Activated naive CD4-positive, alpha-beta T cell treated with anti-CD3 and anti-CD28 coated beads, Interleukin-2, amount 10 ng/mL, durations not matched to agents 7 days and 5 days (primary cell): Measurements from ENCODE around the gene SPACDR.
A peak's percentile ranks its signal among the peaks of the same experiment; 100 is the strongest.
"Not testable (repeated sequence)": the region's sequence is repeated elsewhere in the genome, so short reads cannot be mapped to it uniquely, and the experiment has no call there.

Experiments
- CTCF ChIA-PET: fragments of 350-600 bp; sonication (Branson Sonifier 250); formaldehyde crosslinking; loops from one replicate; lab custom pipeline; 2021; ENCODE audit warnings: antibody characterized with exemption; lab: Charles Lee
- DNase-seq: peaks from one replicate; pipeline ENCODE4 v3.0.0-alpha.2; 2020
- H3K27ac Mint-ChIP-seq: one replicate; pipeline ENCODE4 v1.8.0; 2021; ENCODE audit warnings: mild to moderate bottlenecking, moderate library complexity, mixed read lengths
- H3K27me3 Mint-ChIP-seq: one replicate; pipeline ENCODE4 v1.8.0; 2021; ENCODE audit warnings: mild to moderate bottlenecking, mixed read lengths
- H3K36me3 Mint-ChIP-seq: one replicate; pipeline ENCODE4 v1.8.0; 2021; ENCODE audit warnings: mixed read lengths
- H3K4me1 Mint-ChIP-seq: one replicate; pipeline ENCODE4 v1.8.0; 2021; ENCODE audit warnings: mixed read lengths
- H3K4me3 Mint-ChIP-seq: one replicate; pipeline ENCODE4 v1.8.0; 2021; ENCODE audit warnings: mild to moderate bottlenecking, moderate library complexity, mixed read lengths
- H3K9me3 Mint-ChIP-seq: one replicate; pipeline ENCODE4 v1.8.0; 2021; ENCODE audit warnings: mixed read lengths

SPACDR gene

DNA sequence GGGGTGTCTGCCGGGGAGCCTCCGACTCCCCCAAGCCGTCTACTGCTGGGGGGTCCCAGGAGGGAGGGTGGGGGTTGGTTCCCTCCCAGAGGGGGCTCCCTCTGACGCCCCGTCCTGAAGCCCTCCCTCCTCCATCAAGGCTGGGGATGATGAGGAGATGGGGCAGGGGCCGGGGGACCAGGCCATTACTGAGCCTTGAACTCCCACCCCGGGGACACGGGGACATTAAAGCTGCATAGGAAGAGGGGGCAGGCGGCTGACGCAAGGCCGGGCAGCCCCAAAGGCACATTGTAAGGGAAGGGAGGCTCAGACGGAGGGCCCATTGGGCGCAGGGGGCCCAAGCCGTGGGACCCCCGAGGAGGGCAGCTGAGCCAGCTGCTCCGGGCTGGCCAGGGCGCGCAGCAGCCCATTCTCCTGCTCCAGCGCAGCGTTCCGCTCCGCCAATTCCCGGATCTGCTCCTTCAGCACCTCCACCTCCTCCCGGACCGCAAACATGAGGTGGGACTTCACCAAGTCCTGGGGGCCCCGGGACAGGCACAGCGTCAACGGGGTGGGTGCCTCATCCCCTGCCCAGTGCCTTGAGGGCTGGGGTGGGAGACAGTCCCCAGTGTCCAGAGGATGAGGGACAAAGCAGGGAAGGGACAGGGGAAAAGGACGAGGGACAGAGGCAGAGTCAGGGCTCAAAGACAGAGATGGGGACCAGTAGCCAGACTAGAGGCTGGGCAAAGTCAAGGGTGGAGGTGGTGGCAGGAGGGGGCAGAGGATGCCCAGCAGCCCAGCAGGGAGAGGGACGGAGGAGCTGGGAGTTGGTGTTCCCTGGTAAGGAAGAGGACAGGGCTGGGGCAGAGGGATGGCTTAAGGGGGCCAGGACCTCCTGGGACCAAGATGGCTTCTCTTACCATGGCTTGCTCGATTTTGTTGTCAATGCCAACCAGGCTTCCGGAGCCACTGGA lies 2.9 kb upstream of the SPACDR start:
- DNase-seq = no peak
- Mint-ChIP-seq H3K4me3 (no peak overlapping the region), H3K36me3 (peaks cover 35% of the 10 kb centered on the region), H3K4me1 (peaks cover 17% of the 10 kb centered on the region), H3K9me3 (no peaks in the 10 kb centered on the region), H3K27ac (no peak overlapping the region), H3K27me3 (no peaks in the 10 kb centered on the region)
- CTCF ChIA-PET = interaction anchor here (2.3 kb wide), 1 partner anchor 93 kb away, joined by 12 read pairs; no protein-coding TSS in a partner anchor

DNA sequence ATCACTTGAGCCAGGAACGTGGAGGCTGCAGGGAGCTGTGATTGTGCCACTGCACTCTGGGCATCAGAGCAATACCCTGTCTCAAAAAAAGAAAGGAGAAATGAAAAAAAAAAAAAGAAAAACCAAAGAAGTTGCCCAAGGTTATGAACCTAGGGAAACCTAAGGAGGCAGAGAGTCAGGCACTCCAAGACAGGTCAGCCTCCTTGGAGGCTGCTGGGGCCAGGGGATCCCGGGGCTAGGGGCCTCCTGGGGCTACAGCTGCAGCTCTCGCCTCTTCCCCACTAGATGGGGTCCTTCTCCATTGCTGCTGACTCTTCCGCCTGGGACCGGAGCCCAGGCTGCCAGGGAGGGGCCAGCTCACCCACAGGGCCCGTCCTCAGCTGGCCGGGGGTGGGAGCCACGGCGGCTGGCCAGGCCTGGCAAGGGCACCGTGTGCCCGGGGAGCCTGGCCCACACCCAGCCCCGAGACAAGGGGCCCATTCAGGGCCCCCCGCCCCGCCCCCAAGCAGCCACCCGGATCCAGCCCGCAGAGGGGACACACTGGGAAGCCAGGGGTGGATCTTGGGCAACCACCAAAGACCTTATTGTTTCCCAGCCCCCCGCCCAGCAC lies 1.7 kb upstream of the SPACDR start:
- Mint-ChIP-seq H3K9me3 (no peaks in the 10 kb centered on the region), H3K27ac (peak overlapping the region; percentile 33)

DNA sequence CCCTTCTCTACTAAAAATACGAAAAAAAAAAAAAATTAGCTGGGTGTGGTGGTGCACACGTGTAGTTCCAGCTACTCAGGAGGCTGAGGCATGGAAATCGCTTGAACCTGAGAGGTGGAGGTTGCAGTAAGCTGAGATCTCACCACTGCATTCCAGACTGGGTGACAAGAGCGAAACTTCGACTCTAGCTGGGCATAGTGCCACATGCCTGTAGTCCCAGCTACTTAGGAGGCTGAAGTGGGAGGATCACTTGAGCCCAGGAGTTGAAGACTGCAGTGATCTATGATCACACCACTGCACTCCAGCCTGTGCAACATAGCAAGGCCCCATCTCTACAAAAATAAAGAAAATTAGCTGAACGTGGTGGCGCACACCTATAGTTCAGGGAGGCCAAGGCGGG lies 1.2 kb upstream of the SPACDR start:
- DNase-seq = no peak
- CTCF ChIA-PET = interaction anchor here (0.8 to 2.7 kb wide), 5 partner anchors 11 to 227 kb away, joined by 3 to 12 read pairs (median 4); no protein-coding TSS in a partner anchor
- H3K36me3 Mint-ChIP-seq = peaks cover 35% of the 10 kb centered on the region
- no peak overlapping the region for H3K4me3 Mint-ChIP-seq
- H3K27me3 Mint-ChIP-seq = no peaks in the 10 kb centered on the region
- H3K9me3 Mint-ChIP-seq = no peaks in the 10 kb centered on the region
- peaks cover 11% of the 10 kb centered on the region for H3K4me1 Mint-ChIP-seq
- peak overlapping the region; percentile 33 for H3K27ac Mint-ChIP-seq

More for the DNA sequence above, 1.7 kb upstream of the SPACDR start:
- H3K4me1 Mint-ChIP-seq = peaks cover 15% of the 10 kb centered on the region
- CTCF ChIA-PET = interaction anchor here (0.8 to 2.7 kb wide), 5 partner anchors 11 to 227 kb away, joined by 3 to 12 read pairs (median 4); no protein-coding TSS in a partner anchor
- no peaks in the 10 kb centered on the region for H3K27me3 Mint-ChIP-seq
- H3K36me3 Mint-ChIP-seq = peaks cover 35% of the 10 kb centered on the region
- H3K4me3 Mint-ChIP-seq = no peak overlapping the region
- no peak for DNase-seq

DNA sequence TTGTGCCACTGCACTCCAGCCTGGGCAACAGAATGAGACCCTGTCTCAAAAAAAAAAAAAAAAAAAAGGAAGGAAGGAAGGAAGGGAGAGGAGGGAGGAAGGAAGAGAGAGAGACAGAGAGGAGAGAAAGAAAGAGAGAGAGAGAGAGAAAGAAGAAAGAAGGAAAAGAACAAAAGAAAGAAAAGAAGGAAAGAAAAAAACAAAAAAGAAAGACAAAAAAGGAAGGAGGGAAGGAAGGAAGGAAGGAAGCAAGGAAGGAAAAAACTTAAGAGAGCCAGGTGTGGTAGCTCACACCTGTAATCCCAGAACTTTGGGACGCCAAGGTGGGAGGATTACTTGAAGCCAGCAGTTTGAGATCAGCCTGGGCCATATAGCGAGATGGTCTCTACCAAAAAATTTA lies 731 bp upstream of the SPACDR start:
- H3K4me1 Mint-ChIP-seq = peaks cover 7% of the 10 kb centered on the region
- peaks cover 32% of the 10 kb centered on the region for H3K36me3 Mint-ChIP-seq
- H3K27me3 Mint-ChIP-seq = no peaks in the 10 kb centered on the region
- H3K27ac Mint-ChIP-seq = no peak overlapping the region
- no peak for DNase-seq
- H3K9me3 Mint-ChIP-seq = no peaks in the 10 kb centered on the region
- no peak overlapping the region for H3K4me3 Mint-ChIP-seq
- CTCF ChIA-PET = interaction anchor here (0.8 to 2.7 kb wide), 5 partner anchors 10 to 228 kb away, joined by 3 to 12 read pairs (median 4); no protein-coding TSS in a partner anchor

DNA sequence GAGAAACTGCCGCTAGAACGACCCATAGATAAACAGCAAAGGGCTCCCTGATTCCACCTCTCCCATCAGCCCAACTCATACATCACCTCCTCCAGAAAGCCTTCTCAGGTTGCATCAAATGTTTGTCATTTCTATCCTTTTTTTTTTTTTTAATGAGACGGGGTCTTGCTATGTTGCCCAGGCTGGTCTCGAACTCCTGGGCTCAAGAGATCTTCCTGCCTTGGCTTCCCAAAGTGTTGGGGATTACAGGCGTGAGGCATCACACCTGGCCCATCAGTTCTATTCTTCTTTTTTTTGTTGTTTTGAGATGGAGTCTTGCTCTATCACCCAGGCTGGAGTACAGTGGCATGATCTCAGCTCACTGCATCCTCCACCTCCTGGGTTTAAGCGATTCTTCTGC lies 7.0 kb downstream of the SPACDR start:
- peaks cover 22% of the 10 kb centered on the region for H3K4me1 Mint-ChIP-seq
- H3K27me3 Mint-ChIP-seq = no peaks in the 10 kb centered on the region
- no peaks in the 10 kb centered on the region for H3K9me3 Mint-ChIP-seq
- DNase-seq = no peak
- H3K27ac Mint-ChIP-seq = no peak overlapping the region
- CTCF ChIA-PET = interaction anchor here (0.8 kb wide), 1 partner anchor 88 kb away, joined by 4 read pairs; no protein-coding TSS in a partner anchor
- peaks cover 9% of the 10 kb centered on the region for H3K36me3 Mint-ChIP-seq
- no peak overlapping the region for H3K4me3 Mint-ChIP-seq

DNA sequence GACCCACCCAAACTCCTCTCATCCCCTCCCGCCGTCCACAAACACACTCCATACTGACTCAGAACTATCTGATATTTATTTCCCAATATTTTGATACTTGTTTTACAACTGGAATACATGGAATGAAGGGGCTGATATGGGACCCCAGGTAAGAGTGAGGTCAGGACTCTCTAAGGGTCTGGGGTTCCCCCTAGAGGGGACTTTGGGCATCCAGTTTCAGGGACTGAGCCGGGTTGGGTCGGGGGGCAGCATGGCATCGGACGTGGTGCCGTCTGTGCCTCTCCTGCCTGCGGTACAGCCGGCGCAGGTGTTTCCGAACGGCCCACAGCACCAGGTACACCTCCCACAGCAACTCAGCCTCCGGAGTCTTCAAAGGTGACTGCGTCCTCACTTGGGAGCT lies 7.5 kb downstream of the SPACDR start:
- H3K4me3 Mint-ChIP-seq = no peak overlapping the region
- no peaks in the 10 kb centered on the region for H3K27me3 Mint-ChIP-seq
- H3K36me3 Mint-ChIP-seq = peaks cover 8% of the 10 kb centered on the region
- no peaks in the 10 kb centered on the region for H3K9me3 Mint-ChIP-seq
- H3K4me1 Mint-ChIP-seq = peaks cover 22% of the 10 kb centered on the region
- DNase-seq = no peak
- H3K27ac Mint-ChIP-seq = no peak overlapping the region
- CTCF ChIA-PET = no interaction called here

DNA sequence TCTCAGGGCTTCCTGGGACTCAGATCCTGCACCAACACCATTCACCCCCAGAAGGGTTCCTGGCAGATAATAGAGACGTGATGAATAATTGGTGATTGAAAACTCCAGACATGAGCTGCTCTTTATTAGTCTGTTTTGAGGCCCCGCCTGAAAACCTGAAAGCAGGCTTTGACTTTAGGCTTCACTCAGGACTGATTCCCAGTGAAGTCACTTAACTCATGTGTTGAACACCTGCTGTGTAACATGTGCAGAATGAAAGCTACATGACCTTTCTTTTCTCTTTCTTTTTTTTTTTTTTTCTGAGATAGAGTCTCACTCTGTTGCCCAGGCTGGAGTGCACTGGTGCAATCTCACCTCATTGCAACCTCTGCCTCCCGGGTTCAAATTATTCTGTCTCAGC lies 8.9 kb downstream of the SPACDR start:
- Mint-ChIP-seq H3K4me1 (peaks cover 30% of the 10 kb centered on the region), H3K9me3 (no peaks in the 10 kb centered on the region), H3K36me3 (peaks cover 2% of the 10 kb centered on the region), H3K27me3 (peaks cover 6% of the 10 kb centered on the region), H3K4me3 (no peak overlapping the region), H3K27ac (peak overlapping the region; percentile 65)
- no peak for DNase-seq
- CTCF ChIA-PET = interaction anchor here (0.8 to 2.7 kb wide), 6 partner anchors 8 to 323 kb away, joined by 3 to 9 read pairs (median 4); partner anchors contain the start of gene SPACDR

DNA sequence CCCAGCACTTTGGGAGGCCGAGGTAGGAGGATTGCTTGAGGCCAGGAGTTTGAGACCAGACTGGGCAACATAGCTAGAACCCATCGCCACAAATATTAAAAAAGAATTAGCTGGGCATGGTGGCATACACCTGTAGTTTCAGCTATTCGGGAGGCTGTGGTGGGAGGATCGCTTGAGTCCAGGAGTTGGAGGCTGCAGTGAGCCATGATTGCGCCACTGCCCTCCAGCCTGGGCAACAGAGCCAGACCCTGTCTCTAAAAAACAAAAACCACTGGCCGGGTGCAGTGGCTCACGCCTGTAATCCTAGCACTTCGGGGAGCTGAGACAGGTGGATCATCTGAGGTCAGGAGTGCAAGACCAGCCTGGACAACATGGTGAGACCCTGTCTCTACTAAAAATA lies 10.2 kb downstream of the SPACDR start:
- CTCF ChIA-PET = interaction anchor here (0.8 to 2.7 kb wide), 5 partner anchors 10 to 321 kb away, joined by 3 to 9 read pairs (median 5); partner anchors contain the start of gene SPACDR
- not testable (repeated sequence) for DNase-seq, H3K27ac Mint-ChIP-seq, H3K27me3 Mint-ChIP-seq, H3K36me3 Mint-ChIP-seq, H3K9me3 Mint-ChIP-seq, H3K4me3 Mint-ChIP-seq
- H3K4me1 Mint-ChIP-seq = peaks cover 34% of the 10 kb centered on the region

DNA sequence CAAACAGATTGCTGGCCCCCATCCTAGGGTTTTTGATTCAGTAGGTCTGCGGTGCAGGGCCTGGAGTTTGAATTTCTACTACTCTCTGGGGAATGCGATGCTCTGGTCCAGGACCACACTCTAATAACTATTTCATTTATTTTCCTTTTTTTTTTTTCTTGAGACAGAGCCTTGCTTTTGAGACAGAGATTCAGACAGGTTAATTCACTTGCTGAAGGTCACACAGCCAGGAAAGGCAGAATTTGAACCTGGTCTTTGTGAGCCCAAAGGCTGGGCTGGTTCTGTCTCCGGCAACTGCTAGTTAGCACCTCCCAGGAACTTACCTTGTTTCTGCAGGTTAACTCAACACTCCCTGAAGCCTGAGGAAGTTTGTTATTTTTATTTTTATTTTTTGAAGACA lies 11.5 kb downstream of the SPACDR start:
- no peaks in the 10 kb centered on the region for H3K9me3 Mint-ChIP-seq
- H3K4me3 Mint-ChIP-seq = no peak overlapping the region
- H3K27ac Mint-ChIP-seq = no peak overlapping the region
- CTCF ChIA-PET = interaction anchor here (0.8 kb wide), 1 partner anchor 84 kb away, joined by 3 read pairs; no protein-coding TSS in a partner anchor
- H3K36me3 Mint-ChIP-seq = no peaks in the 10 kb centered on the region
- H3K4me1 Mint-ChIP-seq = peaks cover 34% of the 10 kb centered on the region
- peaks cover 11% of the 10 kb centered on the region for H3K27me3 Mint-ChIP-seq
- no peak for DNase-seq

DNA sequence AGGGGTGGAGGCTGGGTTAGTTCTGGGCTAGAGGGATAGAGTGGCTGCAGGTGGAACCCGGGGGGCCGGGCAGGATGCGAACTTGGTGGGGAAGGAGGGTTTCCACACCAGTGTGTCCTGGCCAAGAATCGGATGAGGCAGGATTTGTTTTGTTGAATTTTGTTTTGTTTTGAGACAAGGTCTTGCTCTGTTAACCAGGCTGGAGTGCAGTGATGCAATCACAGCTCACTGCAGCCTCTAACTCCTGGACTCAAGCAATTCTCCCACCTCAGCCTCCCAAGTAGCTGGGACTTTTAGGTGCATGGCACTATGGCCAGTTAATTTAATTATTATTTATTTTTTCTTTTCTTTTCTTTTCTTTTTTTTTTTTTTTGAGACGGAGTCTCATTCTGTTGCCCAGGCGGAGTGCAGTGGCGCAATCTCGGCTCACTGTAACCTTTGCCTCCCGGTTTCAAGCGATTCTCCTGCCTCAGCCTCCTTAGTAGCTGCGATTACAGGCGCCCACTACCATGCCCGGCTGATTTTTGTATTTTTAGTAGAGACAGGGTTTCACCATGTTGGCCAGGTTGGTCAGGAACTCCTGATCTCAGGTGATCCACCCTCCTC lies 14.8 kb downstream of the SPACDR start:
- H3K4me3 Mint-ChIP-seq = peak overlapping the region; percentile 33
- no peak for DNase-seq

DNA sequence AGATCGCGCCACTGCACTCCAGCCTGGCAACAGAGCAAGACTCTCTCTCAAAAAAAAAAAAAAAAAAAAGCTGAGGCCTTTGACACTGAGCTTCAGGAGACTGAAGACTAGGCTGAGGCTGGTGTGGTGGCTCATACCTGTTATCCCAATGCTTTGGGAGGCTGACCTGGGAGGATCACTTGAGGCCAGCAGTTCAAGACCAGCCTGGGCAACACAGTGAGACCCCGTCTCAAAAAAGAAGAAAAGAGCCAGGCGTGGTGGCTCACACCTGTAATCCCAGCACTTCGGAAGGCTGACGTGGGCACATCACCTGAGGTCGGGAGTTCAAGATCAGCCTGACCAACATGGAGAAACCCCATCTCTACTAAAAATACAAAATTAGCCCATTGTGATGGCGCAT lies 16.7 kb downstream of the SPACDR start:
- H3K36me3 Mint-ChIP-seq, DNase-seq, H3K9me3 Mint-ChIP-seq, H3K4me3 Mint-ChIP-seq, H3K27ac Mint-ChIP-seq: not testable (repeated sequence)
- Mint-ChIP-seq H3K4me1 (peaks cover 41% of the 10 kb centered on the region), H3K27me3 (peaks cover 11% of the 10 kb centered on the region)
- CTCF ChIA-PET = interaction anchor here (1.2 kb wide), 1 partner anchor 8 kb away, joined by 4 read pairs; no protein-coding TSS in a partner anchor

More for the DNA sequence above, 14.8 kb downstream of the SPACDR start:
- H3K4me1 Mint-ChIP-seq = peaks cover 37% of the 10 kb centered on the region
- H3K9me3 Mint-ChIP-seq = no peaks in the 10 kb centered on the region
- peaks cover 11% of the 10 kb centered on the region for H3K27me3 Mint-ChIP-seq
- CTCF ChIA-PET = interaction anchor here (0.7 to 2.5 kb wide), 3 partner anchors 11 to 329 kb away, joined by 4 to 11 read pairs (median 9); partner anchors contain the start of gene PPP1R35
- no peaks in the 10 kb centered on the region for H3K36me3 Mint-ChIP-seq
- no peak overlapping the region for H3K27ac Mint-ChIP-seq

DNA sequence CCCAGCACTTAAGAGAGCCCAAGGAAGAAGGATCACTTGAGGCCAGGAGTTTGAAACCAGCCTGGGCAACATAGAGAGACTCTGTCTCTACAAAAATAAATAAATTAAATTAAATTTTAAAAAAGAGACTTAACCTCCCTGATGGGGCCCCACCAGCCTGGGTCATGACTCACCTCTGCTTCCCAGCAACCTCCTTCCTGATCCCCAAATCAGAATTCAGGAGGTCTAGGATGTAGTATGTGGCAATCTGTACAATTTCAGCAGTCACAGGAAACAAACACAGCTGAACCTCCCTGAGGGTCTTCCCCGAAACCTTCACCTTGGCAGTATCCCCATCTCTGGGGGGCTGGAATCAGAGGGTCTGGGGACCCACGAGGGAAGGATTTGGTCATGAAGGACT lies 18.0 kb downstream of the SPACDR start:
- H3K9me3 Mint-ChIP-seq = no peaks in the 10 kb centered on the region
- H3K27me3 Mint-ChIP-seq = peaks cover 11% of the 10 kb centered on the region
- CTCF ChIA-PET = interaction anchor here (1.0 kb wide), 1 partner anchor 34 kb away, joined by 3 read pairs; the partner anchor contains the start of gene TSC22D4
- H3K27ac Mint-ChIP-seq = no peak overlapping the region
- peaks cover 41% of the 10 kb centered on the region for H3K4me1 Mint-ChIP-seq
- H3K36me3 Mint-ChIP-seq = no peaks in the 10 kb centered on the region
- no peak for DNase-seq
- H3K4me3 Mint-ChIP-seq = no peak overlapping the region
